HL-60 (cell line): ENCODE data around the gene TMEM255B.

Experiments used
- DNase-seq, 2 experiments: peaks; one replicate each; pipeline ENCODE4 v3.0.0-alpha.2; 2010 to 2020; ENCODE audit warnings: low read depth in 1 of 2, low spot score in 1 of 2
- H3K27ac ChIP-seq: fragments of 250-450 bp; sonication (Bioruptor Pico); replicated peaks from 2 replicates; pipeline ENCODE4 v1.5.1; 2020; ENCODE audit warnings: mild to moderate bottlenecking, moderate library complexity
- H3K27me3 ChIP-seq: fragments of 250-450 bp; sonication (Bioruptor Pico); 2 replicates; pipeline ENCODE4 v1.5.1; 2021; ENCODE audit warnings: mild to moderate bottlenecking, moderate library complexity; ENCODE audit not compliant: insufficient read depth, poor library complexity, severe bottlenecking
- H3K4me3 ChIP-seq: replicated peaks from 2 replicates; pipeline ENCODE4 v1.5.1; 2011; ENCODE audit warnings: mild to moderate bottlenecking, control low read depth, low read length; ENCODE audit not compliant: insufficient read depth
- CTCF ChIP-seq: IDR thresholded peaks from one replicate; pipeline ENCODE4 v1.5.1; 2011; ENCODE audit warnings: low read length, control low read depth, inconsistent platforms; ENCODE audit not compliant: insufficient read depth
- GABPA ChIP-seq: IDR thresholded peaks from 2 replicates; pipeline ENCODE4 v1.6.1; 2012; ENCODE audit warnings: low read depth
- POLR2AphosphoS5 ChIP-seq: IDR thresholded peaks from 2 replicates; pipeline ENCODE4 v1.6.1; 2012; ENCODE audit warnings: low read depth
- SPI1 ChIP-seq: IDR thresholded peaks from 2 replicates; pipeline ENCODE4 v1.6.1; 2012; ENCODE audit warnings: low read depth, mild to moderate bottlenecking, borderline replicate concordance
- long read RNA-seq: library from polyadenylated mRNA; unstranded; transcript quantifications from one replicate; pipeline ENCODE4 v2.0.0, GENCODE V29; 2020
- TF ChIP-seq, protein P1 (sequence below): IDR thresholded peaks from 2 replicates; pipeline ENCODE4 v1.6.1; 2012; ENCODE audit warnings: low read depth; ENCODE audit not compliant: insufficient replicate concordance

Gene TMEM255B
- long read RNA-seq, full-length matches to known transcripts = 5 of 24 reads
- long read RNA-seq, partial matches to known transcripts = 0 of 24 reads
- long read RNA-seq, other reads (novel, unspliced or antisense) = 19 of 24 reads

DNA sequence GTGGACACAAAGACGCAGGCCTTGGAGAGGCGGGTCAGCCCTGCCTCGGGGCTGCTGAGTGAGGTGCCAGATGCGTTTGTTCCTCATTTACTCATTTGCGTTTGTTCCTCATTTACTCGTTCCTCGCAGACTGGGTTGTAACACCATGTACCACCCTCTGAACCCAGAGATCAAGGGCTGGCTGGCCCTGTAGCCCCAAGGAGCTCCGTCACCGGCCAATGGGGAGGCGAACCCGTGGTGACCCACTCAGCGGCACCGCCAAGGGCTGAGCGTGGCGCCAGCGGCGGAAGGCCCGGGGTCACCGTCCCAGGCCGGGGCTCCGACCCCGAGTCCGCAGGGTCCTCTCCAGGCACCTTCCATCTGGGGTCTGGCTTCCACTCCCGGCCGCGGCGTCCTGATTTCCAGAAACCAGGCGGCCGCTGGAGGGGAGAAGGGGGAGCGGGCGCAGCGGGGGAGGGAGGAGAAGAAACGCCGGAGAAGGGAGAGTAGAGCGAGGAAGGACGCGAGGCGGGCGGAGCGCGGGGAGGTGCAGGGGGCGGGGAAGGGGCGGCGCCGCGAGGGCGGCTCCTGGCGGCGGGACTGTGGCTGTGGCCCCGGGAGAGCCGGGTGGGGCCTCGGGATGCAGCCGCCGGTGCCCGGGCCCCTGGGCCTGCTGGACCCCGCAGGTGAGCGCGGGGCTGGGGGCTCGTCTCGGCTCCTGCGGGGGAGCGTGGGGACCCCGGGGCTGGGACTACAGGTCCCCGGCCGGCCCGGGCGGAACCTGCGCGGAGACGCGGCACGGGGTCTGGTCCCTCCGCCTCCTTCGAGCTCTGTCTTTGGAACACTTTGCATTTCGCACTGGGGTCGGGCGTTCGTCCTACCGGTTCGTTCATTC, at the start of gene TMEM255B:
Gene TMEM255B (plus strand): TSS at position 576 of the 874 bp plus-strand sequence. CDS start 44 bp downstream, at position 620.
- peak; percentile 69; the same call in 1 of the 2 replicates for TF ChIP-seq POLR2AphosphoS5
- TF ChIP-seq CTCF = no peak
- Histone ChIP-seq H3K27ac (peak within 1 kb of the TSS; percentile 97), H3K27me3 (no peaks in the 10 kb centered on the region), H3K4me3 (peak within 1 kb of the TSS; percentile 53)
- DNase-seq = peak in 1 of 2 experiments; percentile 95

GRCh38 chr13:113722921-113723320, 36.1 kb upstream of the TMEM255B start:
- DNase-seq = no peak
- Histone ChIP-seq H3K4me3 (no peak overlapping the region), H3K27ac (no peak overlapping the region), H3K27me3 (no peaks in the 10 kb centered on the region)
- TF ChIP-seq, protein P1, sequence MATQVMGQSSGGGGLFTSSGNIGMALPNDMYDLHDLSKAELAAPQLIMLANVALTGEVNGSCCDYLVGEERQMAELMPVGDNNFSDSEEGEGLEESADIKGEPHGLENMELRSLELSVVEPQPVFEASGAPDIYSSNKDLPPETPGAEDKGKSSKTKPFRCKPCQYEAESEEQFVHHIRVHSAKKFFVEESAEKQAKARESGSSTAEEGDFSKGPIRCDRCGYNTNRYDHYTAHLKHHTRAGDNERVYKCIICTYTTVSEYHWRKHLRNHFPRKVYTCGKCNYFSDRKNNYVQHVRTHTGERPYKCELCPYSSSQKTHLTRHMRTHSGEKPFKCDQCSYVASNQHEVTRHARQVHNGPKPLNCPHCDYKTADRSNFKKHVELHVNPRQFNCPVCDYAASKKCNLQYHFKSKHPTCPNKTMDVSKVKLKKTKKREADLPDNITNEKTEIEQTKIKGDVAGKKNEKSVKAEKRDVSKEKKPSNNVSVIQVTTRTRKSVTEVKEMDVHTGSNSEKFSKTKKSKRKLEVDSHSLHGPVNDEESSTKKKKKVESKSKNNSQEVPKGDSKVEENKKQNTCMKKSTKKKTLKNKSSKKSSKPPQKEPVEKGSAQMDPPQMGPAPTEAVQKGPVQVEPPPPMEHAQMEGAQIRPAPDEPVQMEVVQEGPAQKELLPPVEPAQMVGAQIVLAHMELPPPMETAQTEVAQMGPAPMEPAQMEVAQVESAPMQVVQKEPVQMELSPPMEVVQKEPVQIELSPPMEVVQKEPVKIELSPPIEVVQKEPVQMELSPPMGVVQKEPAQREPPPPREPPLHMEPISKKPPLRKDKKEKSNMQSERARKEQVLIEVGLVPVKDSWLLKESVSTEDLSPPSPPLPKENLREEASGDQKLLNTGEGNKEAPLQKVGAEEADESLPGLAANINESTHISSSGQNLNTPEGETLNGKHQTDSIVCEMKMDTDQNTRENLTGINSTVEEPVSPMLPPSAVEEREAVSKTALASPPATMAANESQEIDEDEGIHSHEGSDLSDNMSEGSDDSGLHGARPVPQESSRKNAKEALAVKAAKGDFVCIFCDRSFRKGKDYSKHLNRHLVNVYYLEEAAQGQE = no peak
- TF ChIP-seq CTCF (no peak), POLR2AphosphoS5 (no peak), SPI1 (no peak), GABPA (no peak)

GRCh38 chr13:113723410-113724015, 35.5 kb upstream of the TMEM255B start:
- Histone ChIP-seq H3K27ac (no peak overlapping the region), H3K4me3 (no peak overlapping the region), H3K27me3 (no peaks in the 10 kb centered on the region)
- no peak for DNase-seq
- TF ChIP-seq, protein P1 = no peak
- TF ChIP-seq CTCF (no peak), GABPA (no peak), SPI1 (no peak), POLR2AphosphoS5 (no peak)
